Measurements from ENCODE around the gene LAMA5.

DNA sequence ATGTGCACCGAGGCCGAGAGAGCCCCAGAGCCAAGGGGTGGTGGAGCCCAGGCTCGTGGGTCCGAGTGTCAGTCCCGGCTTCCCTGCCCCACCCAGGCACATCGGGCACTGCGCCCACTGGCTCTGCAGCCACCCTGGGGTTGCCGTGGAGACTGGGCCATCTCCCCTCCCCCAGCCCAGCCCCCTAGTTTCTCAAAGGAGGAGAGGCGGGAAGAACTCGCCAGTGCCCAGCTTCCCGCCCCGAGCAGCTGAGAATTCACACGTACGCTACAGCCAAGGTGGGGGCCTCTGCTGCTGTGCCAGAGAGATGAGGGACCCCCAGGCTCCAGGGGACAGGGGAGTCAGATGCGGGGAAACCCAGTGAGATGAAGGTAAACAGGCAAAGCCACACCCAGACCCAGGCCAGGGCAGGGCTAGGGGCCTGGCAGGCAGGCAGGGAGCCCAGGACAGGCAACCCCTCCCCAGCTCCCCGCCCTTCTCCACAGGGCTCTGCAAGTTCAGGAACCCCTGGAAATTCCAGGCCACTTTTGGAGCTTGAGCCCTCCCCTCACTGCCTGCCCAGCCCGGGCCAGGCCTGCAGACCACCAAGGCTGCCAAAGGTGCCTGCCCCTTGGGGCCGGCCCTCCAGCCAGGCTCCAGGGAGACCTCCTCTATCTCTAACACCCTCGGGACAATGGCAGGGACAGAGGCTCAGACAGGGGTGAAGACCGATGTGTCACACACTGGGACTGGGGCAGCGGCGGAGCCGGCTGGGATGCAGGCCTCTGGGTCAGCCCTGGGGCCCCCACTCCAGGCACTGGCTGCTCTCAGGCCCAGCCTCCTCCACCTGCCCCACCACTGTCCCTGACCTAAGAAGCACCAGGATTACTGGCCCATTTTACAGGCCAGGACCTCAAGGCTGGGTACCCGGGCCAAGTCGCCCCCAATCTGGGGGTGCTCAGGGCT lies 6.0 kb downstream of the LAMA5 start:
- TF ChIP-seq, protein P1, sequence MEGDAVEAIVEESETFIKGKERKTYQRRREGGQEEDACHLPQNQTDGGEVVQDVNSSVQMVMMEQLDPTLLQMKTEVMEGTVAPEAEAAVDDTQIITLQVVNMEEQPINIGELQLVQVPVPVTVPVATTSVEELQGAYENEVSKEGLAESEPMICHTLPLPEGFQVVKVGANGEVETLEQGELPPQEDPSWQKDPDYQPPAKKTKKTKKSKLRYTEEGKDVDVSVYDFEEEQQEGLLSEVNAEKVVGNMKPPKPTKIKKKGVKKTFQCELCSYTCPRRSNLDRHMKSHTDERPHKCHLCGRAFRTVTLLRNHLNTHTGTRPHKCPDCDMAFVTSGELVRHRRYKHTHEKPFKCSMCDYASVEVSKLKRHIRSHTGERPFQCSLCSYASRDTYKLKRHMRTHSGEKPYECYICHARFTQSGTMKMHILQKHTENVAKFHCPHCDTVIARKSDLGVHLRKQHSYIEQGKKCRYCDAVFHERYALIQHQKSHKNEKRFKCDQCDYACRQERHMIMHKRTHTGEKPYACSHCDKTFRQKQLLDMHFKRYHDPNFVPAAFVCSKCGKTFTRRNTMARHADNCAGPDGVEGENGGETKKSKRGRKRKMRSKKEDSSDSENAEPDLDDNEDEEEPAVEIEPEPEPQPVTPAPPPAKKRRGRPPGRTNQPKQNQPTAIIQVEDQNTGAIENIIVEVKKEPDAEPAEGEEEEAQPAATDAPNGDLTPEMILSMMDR (IDR thresholded peaks at IDR 0.05) = no peak
- no peak for TF ChIP-seq POLR2AphosphoS5 (IDR thresholded peaks at IDR 0.05)

Data from stomach (tissue), 4 donors.